GM13977 (cell line): ENCODE results near the gene LRP1B.
"Not testable (repeated sequence)": the region's sequence is repeated elsewhere in the genome, so short reads cannot be mapped to it uniquely, and the experiment has no call there.

Experiments
- DNase-seq: peaks from one replicate; pipeline ENCODE4 v3.0.0; 2012; ENCODE audit warnings: low spot score
- in situ Hi-C: fragments of 300-500 bp; cut with MboI; formaldehyde crosslinking; loops from one replicate; pipeline ENCODE4 v1.12.0; 2022; ENCODE audit warnings: low sequenced_read_pairs, low pct_unique_long_range_greater_than_20kb, mixed read lengths, inconsistent platforms; ENCODE audit not compliant: unreplicated experiment
- TF ChIP-seq, protein P1 (sequence below): IDR thresholded peaks from 2 replicates; pipeline ENCODE4 v1.5.1; 2012; ENCODE audit warnings: mild to moderate bottlenecking, control low read depth; ENCODE audit not compliant: insufficient read depth; ENCODE audit errors: extremely low read depth, missing control alignments

Gene LRP1B

DNA sequence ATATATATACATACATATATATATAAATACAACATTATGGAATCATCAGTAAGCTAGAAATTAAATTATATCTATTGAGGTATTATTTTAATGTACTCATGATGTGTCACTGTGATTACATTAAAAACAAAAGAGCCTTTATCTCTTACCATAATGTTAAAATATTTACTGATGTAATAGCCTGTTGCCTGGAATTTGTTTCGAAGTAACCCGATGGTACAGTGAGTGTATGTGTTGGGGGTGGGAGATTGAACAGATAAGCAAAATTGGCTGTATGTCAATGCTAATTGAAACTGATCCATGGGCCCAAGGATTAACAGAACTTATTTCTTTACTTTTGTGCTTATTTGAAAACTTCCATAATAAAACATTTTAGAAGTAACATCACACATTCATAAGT is 1473.2 kb downstream of the LRP1B start:
- TF ChIP-seq, protein P1, sequence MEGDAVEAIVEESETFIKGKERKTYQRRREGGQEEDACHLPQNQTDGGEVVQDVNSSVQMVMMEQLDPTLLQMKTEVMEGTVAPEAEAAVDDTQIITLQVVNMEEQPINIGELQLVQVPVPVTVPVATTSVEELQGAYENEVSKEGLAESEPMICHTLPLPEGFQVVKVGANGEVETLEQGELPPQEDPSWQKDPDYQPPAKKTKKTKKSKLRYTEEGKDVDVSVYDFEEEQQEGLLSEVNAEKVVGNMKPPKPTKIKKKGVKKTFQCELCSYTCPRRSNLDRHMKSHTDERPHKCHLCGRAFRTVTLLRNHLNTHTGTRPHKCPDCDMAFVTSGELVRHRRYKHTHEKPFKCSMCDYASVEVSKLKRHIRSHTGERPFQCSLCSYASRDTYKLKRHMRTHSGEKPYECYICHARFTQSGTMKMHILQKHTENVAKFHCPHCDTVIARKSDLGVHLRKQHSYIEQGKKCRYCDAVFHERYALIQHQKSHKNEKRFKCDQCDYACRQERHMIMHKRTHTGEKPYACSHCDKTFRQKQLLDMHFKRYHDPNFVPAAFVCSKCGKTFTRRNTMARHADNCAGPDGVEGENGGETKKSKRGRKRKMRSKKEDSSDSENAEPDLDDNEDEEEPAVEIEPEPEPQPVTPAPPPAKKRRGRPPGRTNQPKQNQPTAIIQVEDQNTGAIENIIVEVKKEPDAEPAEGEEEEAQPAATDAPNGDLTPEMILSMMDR: no peak
- in situ Hi-C loops: no loop called here
- DNase-seq: no peak

GRCh38 chr2:140654565-140654964 is 1476.3 kb downstream of the LRP1B start:
- DNase-seq: no peak
- TF ChIP-seq, protein P1: no peak
- in situ Hi-C loops: no loop called here

- TF ChIP-seq, protein P1: no peak
- in situ Hi-C loops: no loop called here
- no peak for DNase-seq
Observed at GRCh38 chr2:140650825-140651224, 1480.0 kb downstream of the LRP1B start.

GRCh38 chr2:140650134-140650533 is 1480.7 kb downstream of the LRP1B start:
- DNase-seq, in situ Hi-C loops: not testable (repeated sequence)

- in situ Hi-C loops: no loop called here
- TF ChIP-seq, protein P1: no peak
- no peak for DNase-seq
Observed at GRCh38 chr2:140648393-140648792, 1482.4 kb downstream of the LRP1B start.

GRCh38 chr2:140643761-140644187 is 1487.0 kb downstream of the LRP1B start:
- DNase-seq: no peak
- TF ChIP-seq, protein P1: no peak
- in situ Hi-C loops: no loop called here

GRCh38 chr2:140641163-140641562 is 1489.7 kb downstream of the LRP1B start:
- TF ChIP-seq, protein P1: no peak
- in situ Hi-C loops: no loop called here
- no peak for DNase-seq
